Activated naive CD4-positive, alpha-beta T cell treated with anti-CD3 and anti-CD28 coated beads for 36 hours (primary cell): Measurements from ENCODE around the gene TSC2. TPM values are rescaled to one million over a fixed set of nuclear protein-coding genes. Genes with fewer than 3 reads are reported as not detected.

Experiments
- CTCF ChIA-PET: fragments of 350-600 bp; sonication (Branson Sonifier 250); formaldehyde crosslinking; loops from one replicate; lab custom pipeline; 2021; ENCODE audit warnings: antibody characterized with exemption; lab: Charles Lee
- DNase-seq: peaks from one replicate; pipeline ENCODE4 v3.0.0-alpha.2; 2020
- H3K27ac Mint-ChIP-seq: one replicate; pipeline ENCODE4 v1.8.0; 2021; ENCODE audit warnings: mild to moderate bottlenecking, mixed read lengths
- H3K27me3 Mint-ChIP-seq: one replicate; pipeline ENCODE4 v1.8.0; 2021; ENCODE audit warnings: low read depth, mixed read lengths
- H3K36me3 Mint-ChIP-seq: one replicate; pipeline ENCODE4 v1.8.0; 2021; ENCODE audit warnings: low read depth, mixed read lengths
- H3K4me1 Mint-ChIP-seq: one replicate; pipeline ENCODE4 v1.8.0; 2021; ENCODE audit warnings: low read depth, mixed read lengths
- H3K4me3 Mint-ChIP-seq: one replicate; pipeline ENCODE4 v1.8.0; 2021; ENCODE audit warnings: mild to moderate bottlenecking, moderate library complexity, mixed read lengths
- H3K9me3 Mint-ChIP-seq: one replicate; pipeline ENCODE4 v1.8.0; 2021; ENCODE audit warnings: mixed read lengths
- intact Hi-C: fragments of 100-400 bp; cut with micrococcal nuclease; formaldehyde crosslinking; loops from one replicate; pipeline ENCODE4 v1.15.1; 2023
- total RNA-seq, 2 experiments: library from RNA; stranded (reverse); gene quantifications; one replicate each; pipeline ENCODE4 v1.2.3, GENCODE V29; 2021

TSC2 gene
- total RNA-seq, 2 experiments from 2014 or later, result 72.3 to 72.7 TPM

DNA sequence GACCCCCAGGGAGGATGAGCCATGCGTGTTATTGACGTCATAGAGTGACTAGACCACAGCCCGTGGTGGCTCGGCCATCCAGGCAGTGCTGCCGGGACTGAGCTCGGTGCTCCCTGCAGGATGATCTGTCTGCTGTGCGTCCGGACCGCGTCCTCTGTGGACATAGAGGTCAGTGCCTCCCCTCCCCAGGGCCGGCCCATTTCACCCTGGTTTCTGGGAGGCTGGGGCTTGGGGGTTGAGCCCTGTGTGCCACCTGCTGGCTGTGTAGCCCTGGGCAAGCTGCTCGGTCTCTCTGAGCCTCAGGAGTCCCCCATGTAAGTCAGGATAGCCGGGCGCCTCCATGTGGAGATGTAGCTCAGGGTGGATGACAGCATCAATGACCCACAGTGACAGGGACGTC is 8.3 kb downstream of the TSC2 start:
- peaks cover 6% of the 10 kb centered on the region for H3K36me3 Mint-ChIP-seq
- H3K27me3 Mint-ChIP-seq, result no peaks in the 10 kb centered on the region
- CTCF ChIA-PET, result no interaction called here
- no peak for DNase-seq
- no peaks in the 10 kb centered on the region for H3K4me1 Mint-ChIP-seq
- intact Hi-C loops, result no loop called here
- no peaks in the 10 kb centered on the region for H3K9me3 Mint-ChIP-seq
- no peak overlapping the region for H3K4me3 Mint-ChIP-seq
- H3K27ac Mint-ChIP-seq, result no peak overlapping the region

- no peaks in the 10 kb centered on the region for H3K4me1 Mint-ChIP-seq
- DNase-seq, result no peak
- intact Hi-C loops, result no loop called here
These were observed 9.1 kb downstream of the TSC2 start for GRCh38 chr16:2056681-2057407.

DNA sequence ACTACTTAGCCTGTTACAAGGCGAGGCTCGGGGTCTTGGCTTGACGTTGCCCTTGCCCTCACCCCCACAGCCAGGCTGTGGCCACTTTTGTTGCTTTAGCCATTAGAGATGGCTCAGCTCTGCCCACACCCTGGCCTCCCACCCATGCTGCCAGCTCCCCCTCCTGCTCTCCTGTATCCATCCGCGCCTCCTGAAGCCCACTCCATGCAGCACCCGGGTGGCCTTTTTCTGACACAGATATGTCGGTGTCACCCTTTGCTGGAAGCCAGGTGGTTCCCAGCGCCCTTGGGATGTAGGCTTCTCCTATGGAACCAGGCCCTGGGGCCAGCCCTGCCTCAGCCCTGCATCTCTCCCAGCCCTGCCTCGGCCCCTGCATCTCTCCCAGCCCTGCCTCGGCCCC is 9.7 kb downstream of the TSC2 start:
- Mint-ChIP-seq H3K4me3 (no peak overlapping the region), H3K27me3 (no peaks in the 10 kb centered on the region), H3K27ac (no peak overlapping the region), H3K4me1 (no peaks in the 10 kb centered on the region), H3K36me3 (peaks cover 7% of the 10 kb centered on the region), H3K9me3 (no peaks in the 10 kb centered on the region)
- DNase-seq, result no peak
- intact Hi-C loops, result no loop called here
- CTCF ChIA-PET, result no interaction called here

More at GRCh38 chr16:2056681-2057407, 9.1 kb downstream of the TSC2 start:
- H3K27me3 Mint-ChIP-seq, result no peaks in the 10 kb centered on the region
- no peak overlapping the region for H3K4me3 Mint-ChIP-seq
- no peaks in the 10 kb centered on the region for H3K9me3 Mint-ChIP-seq
- CTCF ChIA-PET, result interaction anchor here (0.6 kb wide), 1 partner anchor 15 kb away, joined by 3 read pairs; no protein-coding TSS in a partner anchor
- H3K27ac Mint-ChIP-seq, result no peak overlapping the region
- peaks cover 7% of the 10 kb centered on the region for H3K36me3 Mint-ChIP-seq

DNA sequence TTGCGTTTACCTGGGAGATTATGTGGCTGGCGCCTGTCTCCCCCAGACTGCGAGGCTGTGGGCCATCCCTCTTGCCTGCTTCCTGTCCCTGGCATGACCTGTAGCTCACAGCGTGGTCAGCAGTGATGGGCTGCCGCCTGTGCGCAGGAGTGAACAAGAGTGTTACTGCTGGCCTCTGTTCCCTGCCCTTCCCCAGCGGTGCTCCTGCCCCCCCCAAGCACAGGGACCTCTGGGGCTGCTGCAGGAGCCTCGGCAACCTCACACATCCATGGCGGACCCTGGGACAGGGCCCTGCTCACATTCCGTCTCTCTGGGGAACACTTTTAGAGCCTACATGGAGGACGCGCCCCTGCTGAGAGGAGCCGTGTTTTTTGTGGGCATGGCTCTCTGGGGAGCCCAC is 10.6 kb downstream of the TSC2 start:
- no peak overlapping the region for H3K27ac Mint-ChIP-seq
- no peak overlapping the region for H3K4me3 Mint-ChIP-seq
- peaks cover 7% of the 10 kb centered on the region for H3K36me3 Mint-ChIP-seq
- intact Hi-C loops, result no loop called here
- no peak for DNase-seq
- no peaks in the 10 kb centered on the region for H3K27me3 Mint-ChIP-seq
- H3K4me1 Mint-ChIP-seq, result no peaks in the 10 kb centered on the region
- CTCF ChIA-PET, result no interaction called here
- no peaks in the 10 kb centered on the region for H3K9me3 Mint-ChIP-seq

- Mint-ChIP-seq H3K4me1 (no peaks in the 10 kb centered on the region), H3K27ac (no peak overlapping the region), H3K9me3 (no peaks in the 10 kb centered on the region), H3K4me3 (no peak overlapping the region), H3K27me3 (no peaks in the 10 kb centered on the region), H3K36me3 (peaks cover 10% of the 10 kb centered on the region)
- intact Hi-C loops, result no loop called here
- CTCF ChIA-PET, result no interaction called here
- no peak for DNase-seq
These were observed 11.1 kb downstream of the TSC2 start for GRCh38 chr16:2058872-2059271.

- Mint-ChIP-seq H3K4me1 (no peaks in the 10 kb centered on the region), H3K36me3 (peaks cover 9% of the 10 kb centered on the region), H3K27ac (no peak overlapping the region), H3K27me3 (no peaks in the 10 kb centered on the region), H3K9me3 (no peaks in the 10 kb centered on the region), H3K4me3 (no peak overlapping the region)
- no peak for DNase-seq
- intact Hi-C loops, result no loop called here
- CTCF ChIA-PET, result interaction anchor here (1.1 kb wide), 1 partner anchor 11 kb away, joined by 4 read pairs; no protein-coding TSS in a partner anchor
These were observed 12.6 kb downstream of the TSC2 start for GRCh38 chr16:2060346-2060745.

DNA sequence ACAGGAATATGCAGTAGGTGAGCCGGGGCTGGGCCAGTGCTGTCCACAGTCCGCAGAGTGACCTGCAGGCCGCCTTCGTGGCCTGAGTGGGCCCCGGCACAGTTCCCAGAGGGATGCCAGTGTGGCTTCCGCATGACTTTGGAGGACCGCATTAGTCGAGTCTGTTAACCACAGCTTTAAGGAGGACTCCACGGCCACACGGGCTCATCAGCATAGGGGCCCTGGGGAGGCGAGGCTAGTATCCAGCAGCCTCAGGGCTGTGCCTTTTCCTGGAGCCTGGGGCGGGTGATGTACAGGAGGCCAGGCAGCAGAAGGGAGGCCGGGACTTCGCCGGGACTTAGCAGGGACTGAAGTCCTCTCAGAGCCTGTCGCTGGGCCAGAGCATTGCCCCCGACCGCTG is 13.2 kb downstream of the TSC2 start:
- intact Hi-C loops, result no loop called here
- Mint-ChIP-seq H3K4me1 (peaks cover under 1% of the 10 kb centered on the region), H3K36me3 (peaks cover 11% of the 10 kb centered on the region), H3K9me3 (no peaks in the 10 kb centered on the region), H3K4me3 (no peak overlapping the region), H3K27ac (no peak overlapping the region), H3K27me3 (no peaks in the 10 kb centered on the region)
- no peak for DNase-seq
- CTCF ChIA-PET, result interaction anchor here (1.1 kb wide), 1 partner anchor 10 kb away, joined by 4 read pairs; no protein-coding TSS in a partner anchor

DNA sequence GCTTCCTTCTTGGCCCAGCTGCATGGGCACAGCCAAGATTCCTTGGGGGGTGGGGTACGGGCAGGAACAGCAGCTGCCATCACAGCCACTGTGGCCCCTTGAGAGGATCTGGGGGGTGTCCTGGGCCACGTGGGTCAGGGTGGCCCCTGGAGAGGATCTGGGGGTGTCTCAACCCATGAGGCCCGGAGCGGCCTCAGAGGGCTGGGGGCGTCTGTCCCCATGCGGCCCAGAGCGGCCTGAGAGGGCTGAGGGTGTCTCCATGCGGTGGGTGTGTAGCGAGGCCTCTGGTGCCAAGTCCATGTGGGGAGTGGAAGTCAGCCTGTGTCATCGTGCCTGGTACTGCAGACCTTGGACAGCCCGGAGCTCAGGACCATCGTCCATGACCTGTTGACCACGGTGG is 13.7 kb downstream of the TSC2 start:
- H3K27me3 Mint-ChIP-seq, result no peaks in the 10 kb centered on the region
- peaks cover 14% of the 10 kb centered on the region for H3K36me3 Mint-ChIP-seq
- no peaks in the 10 kb centered on the region for H3K9me3 Mint-ChIP-seq
- peaks cover 1% of the 10 kb centered on the region for H3K4me1 Mint-ChIP-seq
- H3K27ac Mint-ChIP-seq, result no peak overlapping the region
- CTCF ChIA-PET, result no interaction called here
- intact Hi-C loops, result no loop called here
- DNase-seq, result no peak
- no peak overlapping the region for H3K4me3 Mint-ChIP-seq

- H3K36me3 Mint-ChIP-seq, result peaks cover 14% of the 10 kb centered on the region
- H3K27me3 Mint-ChIP-seq, result no peaks in the 10 kb centered on the region
- H3K4me3 Mint-ChIP-seq, result no peak overlapping the region
- H3K27ac Mint-ChIP-seq, result no peak overlapping the region
- peaks cover 1% of the 10 kb centered on the region for H3K4me1 Mint-ChIP-seq
- DNase-seq, result no peak
- no peaks in the 10 kb centered on the region for H3K9me3 Mint-ChIP-seq
- CTCF ChIA-PET, result no interaction called here
- intact Hi-C loops, result no loop called here
These were observed 15.0 kb downstream of the TSC2 start for GRCh38 chr16:2062801-2063200.

DNA sequence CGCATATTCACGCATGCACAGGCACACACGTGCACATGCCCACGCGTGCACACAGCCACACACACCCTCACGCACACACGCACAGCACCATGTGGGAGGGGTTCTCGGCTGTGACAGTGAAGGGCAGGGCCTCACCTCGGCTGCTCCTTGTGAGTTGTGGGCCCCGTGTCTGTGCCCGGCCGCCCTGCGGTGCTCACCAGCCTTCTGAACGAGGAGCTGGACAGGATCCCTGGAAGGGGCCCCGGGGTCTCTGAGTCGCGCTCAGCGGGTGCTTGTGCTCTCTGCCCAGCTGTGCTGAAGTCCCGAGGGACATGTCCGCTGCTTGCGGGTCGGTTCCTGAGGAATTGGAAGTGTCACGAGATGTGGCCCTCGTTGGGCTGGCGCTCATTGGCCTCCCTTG is 16.1 kb downstream of the TSC2 start:
- Mint-ChIP-seq H3K9me3 (no peaks in the 10 kb centered on the region), H3K4me1 (peaks cover 1% of the 10 kb centered on the region), H3K4me3 (no peak overlapping the region), H3K27ac (no peak overlapping the region), H3K36me3 (peaks cover 17% of the 10 kb centered on the region), H3K27me3 (no peaks in the 10 kb centered on the region)
- CTCF ChIA-PET, result no interaction called here
- DNase-seq, result no peak
- intact Hi-C loops, result no loop called here

DNA sequence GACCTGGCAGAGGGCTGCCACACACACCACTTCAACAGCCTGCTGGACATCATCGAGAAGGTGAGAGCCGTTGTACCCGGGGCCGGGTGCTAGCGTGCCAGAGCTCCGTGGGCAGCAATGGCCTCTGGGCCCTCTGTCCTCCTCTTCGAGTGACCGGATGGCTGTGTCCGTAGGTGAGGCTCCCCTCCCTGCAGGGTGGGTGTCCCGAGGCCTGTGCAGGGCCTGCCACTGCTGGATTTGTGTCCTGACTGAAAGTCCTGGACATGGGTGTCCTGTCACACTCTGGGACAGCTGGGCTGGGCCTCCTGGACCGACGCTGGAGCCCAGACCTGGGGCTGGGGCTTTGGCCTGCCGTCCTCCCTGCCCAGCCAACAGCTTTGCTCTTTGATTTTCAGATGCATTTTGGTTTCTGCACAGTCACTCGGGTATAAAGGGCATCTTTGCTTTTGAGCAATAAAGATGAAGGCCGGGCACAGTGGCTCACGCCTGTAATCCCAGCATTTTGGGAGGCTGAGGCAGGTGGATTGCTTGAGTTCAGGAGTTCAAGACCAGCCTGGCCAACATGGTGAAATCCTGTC is 16.7 kb downstream of the TSC2 start:
- Mint-ChIP-seq H3K27ac (no peak overlapping the region), H3K9me3 (no peaks in the 10 kb centered on the region), H3K4me3 (no peak overlapping the region), H3K27me3 (no peaks in the 10 kb centered on the region), H3K36me3 (peaks cover 18% of the 10 kb centered on the region), H3K4me1 (peaks cover 1% of the 10 kb centered on the region)
- intact Hi-C loops, result no loop called here
- CTCF ChIA-PET, result no interaction called here
- DNase-seq, result no peak

GRCh38 chr16:2066139-2066538 is 18.4 kb downstream of the TSC2 start:
- H3K27ac Mint-ChIP-seq, result no peak overlapping the region
- intact Hi-C loops, result no loop called here
- no peaks in the 10 kb centered on the region for H3K9me3 Mint-ChIP-seq
- H3K36me3 Mint-ChIP-seq, result peaks cover 21% of the 10 kb centered on the region
- peaks cover 1% of the 10 kb centered on the region for H3K4me1 Mint-ChIP-seq
- no peaks in the 10 kb centered on the region for H3K27me3 Mint-ChIP-seq
- CTCF ChIA-PET, result interaction anchor here (1.4 kb wide), 1 partner anchor 43 kb away, joined by 3 read pairs; no protein-coding TSS in a partner anchor
- H3K4me3 Mint-ChIP-seq, result no peak overlapping the region
- no peak for DNase-seq
